Kidney glomerular epithelial cell (primary cell): Measurements from ENCODE around the gene HOXB1.

Source experiments
- DNase-seq: peaks from one replicate; lab custom pipeline; 2025; lab: John Stamatoyannopoulos, UW

Gene HOXB1

GRCh38 chr17:48530887-48531272 lies at the start of gene HOXB1:
Gene HOXB1 (minus strand): TSS chr17:48531011. CDS start chr17:48530904, 107 bp downstream.
- DNase-seq, result no peak

GRCh38 chr17:48579760-48580554 lies 49.1 kb upstream of the HOXB1 start:
- no peak for DNase-seq

- no peak for DNase-seq
These were observed 48.6 kb upstream of the HOXB1 start for GRCh38 chr17:48579471-48579759.

GRCh38 chr17:48578616-48579470 lies 48.0 kb upstream of the HOXB1 start:
- no peak for DNase-seq

- peak; percentile 49 for DNase-seq
These were observed 47.3 kb upstream of the HOXB1 start, which contains the start of gene HOXB4 for GRCh38 chr17:48577946-48578615. Gene HOXB4 (minus strand): TSS chr17:48578350. CDS start chr17:48578319, 31 bp downstream.

- DNase-seq, result peak; percentile 41
These were observed 46.6 kb upstream of the HOXB1 start for GRCh38 chr17:48577330-48577945.

- peak; percentile 21 for DNase-seq
These were observed 45.9 kb upstream of the HOXB1 start for GRCh38 chr17:48576479-48577309.

GRCh38 chr17:48575673-48576478 lies 45.1 kb upstream of the HOXB1 start:
- no peak for DNase-seq

GRCh38 chr17:48575066-48575582 lies 44.3 kb upstream of the HOXB1 start:
- no peak for DNase-seq

GRCh38 chr17:48574505-48575065 lies 43.8 kb upstream of the HOXB1 start:
- no peak for DNase-seq

- no peak for DNase-seq
These were observed 41.1 kb upstream of the HOXB1 start for GRCh38 chr17:48571826-48572417.

- DNase-seq, result no peak
These were observed 40.4 kb upstream of the HOXB1 start for GRCh38 chr17:48571024-48571818.

- no peak for DNase-seq
These were observed 39.7 kb upstream of the HOXB1 start for GRCh38 chr17:48570325-48571023.

- no peak for DNase-seq
These were observed 39.0 kb upstream of the HOXB1 start for GRCh38 chr17:48569674-48570324.

GRCh38 chr17:48569240-48569582 lies 38.4 kb upstream of the HOXB1 start:
- DNase-seq, result no peak

GRCh38 chr17:48568499-48569239 lies 37.9 kb upstream of the HOXB1 start:
- no peak for DNase-seq
